ENCODE results near the gene ZNHIT6.

DNA sequence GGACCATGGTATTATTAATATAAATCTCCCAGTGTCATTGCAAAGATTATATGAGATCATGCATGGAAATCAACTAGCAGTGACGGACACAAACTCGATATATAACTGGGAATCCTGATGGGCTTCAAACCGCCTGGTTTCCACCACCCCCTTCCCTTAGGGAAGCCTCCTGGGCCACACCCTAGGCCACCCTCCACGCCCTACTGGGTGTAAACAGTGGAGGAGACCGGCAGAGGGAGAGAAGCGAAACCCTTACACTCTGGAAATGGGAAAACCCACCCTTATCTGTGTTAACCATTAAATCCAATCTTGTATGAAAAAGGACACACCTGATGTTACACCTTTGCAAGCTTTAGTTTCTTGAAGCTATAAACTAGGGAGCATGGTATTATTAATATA, 595 bp upstream of the ZNHIT6 start:
- no peak for TF ChIP-seq YY1 (IDR thresholded peaks at IDR 0.05; ENCODE audit: insufficient read depth, insufficient read length)
- TF ChIP-seq ZNF274 (IDR thresholded peaks at IDR 0.05; ENCODE audit: low read depth, low read length) = no peak
- no peak for TF ChIP-seq SUZ12 (IDR thresholded peaks at IDR 0.05; ENCODE audit: extremely low read depth, insufficient read depth, insufficient read length)

Measured in NT2/D1 (cell line).